Measurements from ENCODE around the gene USP13.

The USP13 gene

DNA sequence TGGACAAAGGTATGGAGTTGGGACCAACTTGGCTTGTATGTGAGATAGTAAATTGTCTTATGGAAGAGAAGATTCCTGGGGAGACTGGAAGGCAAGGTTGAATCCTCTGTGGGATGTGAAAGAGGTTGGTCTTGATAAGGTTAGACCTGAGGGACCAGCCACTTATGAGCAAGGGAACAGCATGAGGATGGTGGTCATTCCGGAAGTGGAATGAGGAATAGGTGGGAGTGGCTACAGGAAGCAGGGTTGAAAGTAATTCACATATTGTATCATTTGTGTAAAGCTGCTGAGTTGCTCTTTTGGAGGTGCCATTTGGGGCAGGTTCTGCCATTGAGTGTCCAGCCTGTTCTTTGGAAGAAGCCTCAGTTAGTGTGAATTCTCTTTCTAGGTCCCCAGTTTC is 13.2 kb downstream of the USP13 start:
- Histone ChIP-seq H3K4me1 (ENCODE audit: insufficient read depth, poor library complexity, severe bottlenecking) (no peaks in the 10 kb centered on the region), H3K36me3 (ENCODE audit: low read depth) (no peaks in the 10 kb centered on the region), H3K27me3 (ENCODE audit: insufficient read depth, poor library complexity, severe bottlenecking) (no peaks in the 10 kb centered on the region), H3K4me3 (ENCODE audit: severe bottlenecking) (no peak overlapping the region), H3K27ac (ENCODE audit: poor library complexity, severe bottlenecking) (no peak overlapping the region), H3K9me3 (ENCODE audit: severe bottlenecking) (no peaks in the 10 kb centered on the region)
- ATAC-seq (ENCODE audit: low read depth), result no peak
- DNase-seq (ENCODE audit: low spot score), result no peak
- TF ChIP-seq, protein P1, sequence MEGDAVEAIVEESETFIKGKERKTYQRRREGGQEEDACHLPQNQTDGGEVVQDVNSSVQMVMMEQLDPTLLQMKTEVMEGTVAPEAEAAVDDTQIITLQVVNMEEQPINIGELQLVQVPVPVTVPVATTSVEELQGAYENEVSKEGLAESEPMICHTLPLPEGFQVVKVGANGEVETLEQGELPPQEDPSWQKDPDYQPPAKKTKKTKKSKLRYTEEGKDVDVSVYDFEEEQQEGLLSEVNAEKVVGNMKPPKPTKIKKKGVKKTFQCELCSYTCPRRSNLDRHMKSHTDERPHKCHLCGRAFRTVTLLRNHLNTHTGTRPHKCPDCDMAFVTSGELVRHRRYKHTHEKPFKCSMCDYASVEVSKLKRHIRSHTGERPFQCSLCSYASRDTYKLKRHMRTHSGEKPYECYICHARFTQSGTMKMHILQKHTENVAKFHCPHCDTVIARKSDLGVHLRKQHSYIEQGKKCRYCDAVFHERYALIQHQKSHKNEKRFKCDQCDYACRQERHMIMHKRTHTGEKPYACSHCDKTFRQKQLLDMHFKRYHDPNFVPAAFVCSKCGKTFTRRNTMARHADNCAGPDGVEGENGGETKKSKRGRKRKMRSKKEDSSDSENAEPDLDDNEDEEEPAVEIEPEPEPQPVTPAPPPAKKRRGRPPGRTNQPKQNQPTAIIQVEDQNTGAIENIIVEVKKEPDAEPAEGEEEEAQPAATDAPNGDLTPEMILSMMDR (IDR thresholded peaks at IDR 0.05; ENCODE audit: poor library complexity, severe bottlenecking), result no peak

DNA sequence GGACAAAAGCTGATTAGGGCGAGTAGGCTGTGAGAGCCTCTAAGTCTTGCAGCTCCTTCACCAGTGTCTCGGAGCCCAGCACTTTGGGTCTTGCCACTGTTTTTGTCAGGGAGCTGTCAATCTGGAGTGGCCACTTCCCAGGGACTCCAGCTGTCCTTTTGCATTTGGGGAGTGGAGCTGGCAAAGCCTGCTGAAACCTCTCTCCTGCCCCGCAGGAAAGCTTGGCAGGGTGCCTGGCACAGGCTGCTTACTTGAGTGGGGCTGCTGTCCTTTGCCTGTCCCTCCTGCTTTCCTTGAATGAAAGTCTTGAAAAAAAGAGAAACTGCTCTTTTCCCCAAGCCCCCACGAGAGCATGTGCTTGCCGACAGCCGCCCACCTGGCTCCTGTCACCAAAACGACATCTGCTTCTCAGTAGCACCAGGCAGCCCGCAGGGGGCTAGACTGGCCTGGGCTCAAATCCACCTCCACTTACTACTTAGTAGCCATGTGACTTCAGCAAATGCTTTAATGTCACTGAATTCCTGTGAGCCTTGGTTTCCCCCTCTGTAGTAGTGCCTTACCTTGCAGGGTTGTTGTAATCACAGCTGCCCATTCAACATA is 13.7 kb downstream of the USP13 start:
- Histone ChIP-seq H3K27ac (ENCODE audit: poor library complexity, severe bottlenecking) (no peak overlapping the region), H3K9me3 (ENCODE audit: severe bottlenecking) (no peaks in the 10 kb centered on the region), H3K4me3 (ENCODE audit: severe bottlenecking) (no peak overlapping the region), H3K27me3 (ENCODE audit: insufficient read depth, poor library complexity, severe bottlenecking) (no peaks in the 10 kb centered on the region), H3K4me1 (ENCODE audit: insufficient read depth, poor library complexity, severe bottlenecking) (no peaks in the 10 kb centered on the region), H3K36me3 (ENCODE audit: low read depth) (no peaks in the 10 kb centered on the region)
- DNase-seq (ENCODE audit: low spot score) (no peak), ATAC-seq (ENCODE audit: low read depth) (no peak)
- TF ChIP-seq, protein P1 (IDR thresholded peaks at IDR 0.05; ENCODE audit: poor library complexity, severe bottlenecking), result no peak

DNA sequence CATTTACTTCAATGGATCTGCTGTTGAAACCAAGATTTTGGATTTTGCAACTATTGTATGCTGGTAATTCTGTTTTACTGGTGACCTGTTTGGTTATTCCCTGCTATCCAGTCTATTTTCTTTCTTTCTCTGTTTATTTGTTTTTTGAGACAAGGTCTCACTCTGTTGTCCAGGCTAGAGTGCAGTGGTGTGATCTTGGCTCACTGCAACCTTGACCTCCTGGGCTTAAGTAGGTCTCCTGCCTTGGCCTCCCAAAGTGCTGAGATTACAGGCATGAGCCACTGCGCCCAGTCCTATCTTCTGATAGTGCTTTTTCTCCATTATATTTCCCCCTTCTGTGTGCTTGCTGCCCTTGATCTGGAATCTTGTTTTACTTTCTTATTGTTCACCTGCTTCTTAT is 15.6 kb downstream of the USP13 start:
- Histone ChIP-seq H3K9me3 (ENCODE audit: severe bottlenecking) (no peaks in the 10 kb centered on the region), H3K4me1 (ENCODE audit: insufficient read depth, poor library complexity, severe bottlenecking) (peaks cover 8% of the 10 kb centered on the region), H3K36me3 (ENCODE audit: low read depth) (no peaks in the 10 kb centered on the region), H3K27me3 (ENCODE audit: insufficient read depth, poor library complexity, severe bottlenecking) (no peaks in the 10 kb centered on the region), H3K27ac (ENCODE audit: poor library complexity, severe bottlenecking) (no peak overlapping the region), H3K4me3 (ENCODE audit: severe bottlenecking) (no peak overlapping the region)
- DNase-seq (ENCODE audit: low spot score) (no peak), ATAC-seq (ENCODE audit: low read depth) (no peak)
- TF ChIP-seq, protein P1 (IDR thresholded peaks at IDR 0.05; ENCODE audit: poor library complexity, severe bottlenecking), result no peak

DNA sequence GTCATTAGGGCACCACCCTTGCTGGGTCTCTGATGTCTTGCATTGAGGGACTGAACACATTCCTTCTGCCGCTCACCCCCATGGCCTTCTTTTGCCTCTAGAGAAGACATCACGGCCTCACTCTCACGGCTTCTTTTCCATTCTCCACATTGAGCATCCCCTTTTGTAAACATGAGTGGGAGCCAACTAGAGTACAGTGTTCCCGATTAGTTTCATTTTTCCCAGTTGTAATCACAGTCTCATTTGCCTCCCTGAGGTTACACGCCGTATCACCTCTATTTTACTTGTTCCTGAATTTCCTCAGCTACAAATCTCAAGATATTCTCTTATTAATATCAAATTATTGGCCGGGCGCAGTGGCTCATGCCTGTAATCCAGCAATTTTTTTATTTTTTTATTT is 17.5 kb downstream of the USP13 start:
- DNase-seq (ENCODE audit: low spot score) (no peak), ATAC-seq (ENCODE audit: low read depth) (no peak)
- TF ChIP-seq, protein P1 (IDR thresholded peaks at IDR 0.05; ENCODE audit: poor library complexity, severe bottlenecking), result no peak
- no peak overlapping the region for H3K27ac ChIP-seq (ENCODE audit: poor library complexity, severe bottlenecking)
- no peak overlapping the region for H3K4me3 ChIP-seq (ENCODE audit: severe bottlenecking)
- no peaks in the 10 kb centered on the region for H3K27me3 ChIP-seq (ENCODE audit: insufficient read depth, poor library complexity, severe bottlenecking)
- peaks cover 8% of the 10 kb centered on the region for H3K4me1 ChIP-seq (ENCODE audit: insufficient read depth, poor library complexity, severe bottlenecking)
- H3K36me3 ChIP-seq (ENCODE audit: low read depth), result no peaks in the 10 kb centered on the region
- H3K9me3 ChIP-seq (ENCODE audit: severe bottlenecking), result no peaks in the 10 kb centered on the region

DNA sequence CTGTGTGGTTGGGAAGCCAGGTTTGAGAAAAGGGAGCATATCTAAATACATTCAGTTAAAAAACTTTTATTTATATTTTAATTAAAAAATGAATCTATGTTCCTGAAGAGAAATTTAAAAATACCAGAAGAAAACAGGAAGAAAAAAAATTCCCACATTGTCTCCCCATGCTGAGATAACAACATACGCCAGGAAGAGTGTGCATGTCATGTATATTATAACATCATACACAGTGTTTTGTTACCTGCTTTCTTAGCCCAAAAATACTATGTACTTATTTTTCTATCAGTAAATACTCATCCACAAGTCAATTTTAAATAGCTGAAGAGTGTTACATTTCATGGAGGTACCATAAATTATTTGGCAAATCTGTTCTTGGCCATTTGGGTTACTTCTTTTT is 18.5 kb downstream of the USP13 start:
- TF ChIP-seq, protein P1 (IDR thresholded peaks at IDR 0.05; ENCODE audit: poor library complexity, severe bottlenecking), result no peak

More for the DNA sequence above, 18.5 kb downstream of the USP13 start:
- no peak for DNase-seq (ENCODE audit: low spot score)
- ATAC-seq (ENCODE audit: low read depth), result no peak
- Histone ChIP-seq H3K4me3 (ENCODE audit: severe bottlenecking) (no peak overlapping the region), H3K27ac (ENCODE audit: poor library complexity, severe bottlenecking) (no peak overlapping the region), H3K27me3 (ENCODE audit: insufficient read depth, poor library complexity, severe bottlenecking) (no peaks in the 10 kb centered on the region), H3K9me3 (ENCODE audit: severe bottlenecking) (no peaks in the 10 kb centered on the region), H3K4me1 (ENCODE audit: insufficient read depth, poor library complexity, severe bottlenecking) (peaks cover 8% of the 10 kb centered on the region), H3K36me3 (ENCODE audit: low read depth) (no peaks in the 10 kb centered on the region)
